H9 (cell line): ENCODE data around the gene TMEM250. TPM values are rescaled to one million over a fixed set of nuclear protein-coding genes. Genes with fewer than 3 reads are reported as not detected.

Experiments used
- DNase-seq: peaks from one replicate; pipeline ENCODE4 v3.0.0-alpha.2; 2017
- H2AFZ ChIP-seq: one replicate; pipeline ENCODE4 v1.6.1; 2013; ENCODE audit warnings: mild to moderate bottlenecking, low read length, control low read depth, moderate library complexity
- H2AK5ac ChIP-seq: 2 replicates; pipeline ENCODE4 v1.6.1; 2013; ENCODE audit warnings: low read length, control low read depth, mixed read lengths; ENCODE audit not compliant: insufficient read length
- H2BK120ac ChIP-seq: one replicate; pipeline ENCODE4 v1.6.1; 2013; ENCODE audit warnings: low read depth, mild to moderate bottlenecking, low read length, control low read depth, inconsistent platforms; ENCODE audit not compliant: poor library complexity, severe bottlenecking
- H2BK12ac ChIP-seq: 2 replicates; pipeline ENCODE4 v1.6.1; 2013; ENCODE audit warnings: low read length, control low read depth, mixed read lengths, low read depth; ENCODE audit not compliant: insufficient read length
- H2BK15ac ChIP-seq: 2 replicates; pipeline ENCODE4 v1.6.1; 2013; ENCODE audit warnings: low read depth, low read length, control low read depth
- H2BK20ac ChIP-seq: one replicate; pipeline ENCODE4 v1.6.1; 2013; ENCODE audit warnings: low read depth, mild to moderate bottlenecking, low read length, control low read depth, inconsistent platforms; ENCODE audit not compliant: poor library complexity, severe bottlenecking
- H2BK5ac ChIP-seq: 2 replicates; pipeline ENCODE4 v1.6.1; 2013; ENCODE audit warnings: low read length, control low read depth, mixed read lengths; ENCODE audit not compliant: insufficient read length
- H3K14ac ChIP-seq: 2 replicates; pipeline ENCODE4 v1.6.1; 2013; ENCODE audit warnings: low read length, control low read depth; ENCODE audit not compliant: insufficient read depth
- H3K18ac ChIP-seq: 2 replicates; pipeline ENCODE4 v1.6.1; 2013; ENCODE audit warnings: low read depth, mild to moderate bottlenecking, mixed read lengths, low read length, control low read depth; ENCODE audit not compliant: insufficient read length
- H3K23ac ChIP-seq: 2 replicates; pipeline ENCODE4 v1.6.1; 2013; ENCODE audit warnings: low read length, control low read depth, mixed read lengths, low read depth; ENCODE audit not compliant: insufficient read length
- H3K23me2 ChIP-seq: 2 replicates; pipeline ENCODE4 v1.6.1; 2013; ENCODE audit warnings: low read depth, mild to moderate bottlenecking, mixed read lengths, low read length, control low read depth; ENCODE audit not compliant: insufficient read length, poor library complexity, severe bottlenecking
- H3K27ac ChIP-seq: 2 replicates; pipeline ENCODE4 v1.5.1; 2013; ENCODE audit warnings: low read length, control low read depth, mixed read lengths, low read depth; ENCODE audit not compliant: insufficient read length
- H3K27me3 ChIP-seq: 2 replicates; pipeline ENCODE4 v1.6.1; 2013; ENCODE audit warnings: low read length, control low read depth, inconsistent platforms; ENCODE audit not compliant: insufficient read depth
- H3K4ac ChIP-seq: 2 replicates; pipeline ENCODE4 v1.6.1; 2013; ENCODE audit warnings: low read depth, mild to moderate bottlenecking, control low read depth, inconsistent platforms, low read length, moderate library complexity
- H3K4me1 ChIP-seq: 2 replicates; pipeline ENCODE4 v1.6.1; 2013; ENCODE audit warnings: low read length, control low read depth, inconsistent platforms; ENCODE audit not compliant: insufficient read depth
- H3K4me2 ChIP-seq: 2 replicates; pipeline ENCODE4 v1.6.1; 2013; ENCODE audit warnings: low read length, control low read depth, mixed read lengths; ENCODE audit not compliant: insufficient read length, insufficient read depth
- H3K56ac ChIP-seq: 2 replicates; pipeline ENCODE4 v1.6.1; 2013; ENCODE audit warnings: low read depth, mild to moderate bottlenecking, mixed read lengths, low read length, control low read depth; ENCODE audit not compliant: insufficient read length
- H3K79me1 ChIP-seq: 2 replicates; pipeline ENCODE4 v1.6.1; 2013; ENCODE audit warnings: low read depth, mild to moderate bottlenecking, moderate library complexity, low read length, control low read depth, inconsistent platforms; ENCODE audit not compliant: insufficient read depth, poor library complexity, severe bottlenecking
- H3K79me2 ChIP-seq: 2 replicates; pipeline ENCODE4 v1.6.1; 2013; ENCODE audit warnings: low read length, control low read depth, inconsistent platforms; ENCODE audit not compliant: insufficient read depth
- H3K9ac ChIP-seq: 2 replicates; pipeline ENCODE4 v1.6.1; 2013; ENCODE audit warnings: low read length, control low read depth, mixed read lengths; ENCODE audit not compliant: insufficient read length; ENCODE audit errors: extremely low read depth
- H3K9me3 ChIP-seq: one replicate; pipeline ENCODE4 v1.6.1; 2013; ENCODE audit warnings: low read depth, low read length, inconsistent platforms; ENCODE audit not compliant: control insufficient read depth
- H3T11ph ChIP-seq: one replicate; pipeline ENCODE4 v1.6.1; 2013; ENCODE audit warnings: mild to moderate bottlenecking, low read length, control low read depth, inconsistent platforms
- H4K20me1 ChIP-seq: one replicate; pipeline ENCODE4 v1.6.1; 2013; ENCODE audit not compliant: control insufficient read depth, insufficient read length, insufficient read depth
- H4K5ac ChIP-seq: 2 replicates; pipeline ENCODE4 v1.6.1; 2013; ENCODE audit warnings: low read depth, mild to moderate bottlenecking, mixed read lengths, low read length, control low read depth; ENCODE audit not compliant: insufficient read length
- H4K8ac ChIP-seq: replicated peaks from 2 replicates; pipeline ENCODE4 v1.6.1; 2013; ENCODE audit warnings: low read length, control low read depth, mixed read lengths, low read depth; ENCODE audit not compliant: insufficient read length
- H4K91ac ChIP-seq: 2 replicates; pipeline ENCODE4 v1.6.1; 2013; ENCODE audit warnings: low read depth, mild to moderate bottlenecking, moderate library complexity, mixed read lengths, low read length, control low read depth; ENCODE audit not compliant: insufficient read length
- H3K27ac Mint-ChIP-seq, 3 experiments: 2 replicates in 2 of 3; 3 replicates in 1 of 3; pipeline ENCODE4 v1.8.0; 2020 to 2021; ENCODE audit warnings: mixed read lengths in 3 of 3, mild to moderate bottlenecking in 1 of 3, moderate library complexity in 1 of 3
- H3K27me3 Mint-ChIP-seq: 2 replicates; pipeline ENCODE4 v1.8.0; 2021; ENCODE audit warnings: low read depth, mild to moderate bottlenecking, moderate library complexity, mixed read lengths
- H3K36me3 Mint-ChIP-seq, 3 experiments: 2 replicates in 2 of 3; 3 replicates in 1 of 3; pipeline ENCODE4 v1.8.0; 2020 to 2021; ENCODE audit warnings: low read depth in 3 of 3, mixed read lengths in 3 of 3; ENCODE audit not compliant: insufficient read depth in 1 of 3
- H3K4me1 Mint-ChIP-seq, 2 experiments: 2 replicates each; pipeline ENCODE4 v1.8.0; 2020; ENCODE audit warnings: mixed read lengths in 2 of 2
- H3K4me3 Mint-ChIP-seq, 2 experiments: 2 replicates in 1 of 2; 3 replicates in 1 of 2; pipeline ENCODE4 v1.8.0; 2020 to 2021; ENCODE audit warnings: mild to moderate bottlenecking in 2 of 2, mixed read lengths in 2 of 2, moderate library complexity in 1 of 2
- H3K9me3 Mint-ChIP-seq, 2 experiments: 2 replicates in 1 of 2; 3 replicates in 1 of 2; pipeline ENCODE4 v1.8.0; 2020; ENCODE audit warnings: mild to moderate bottlenecking in 2 of 2, mixed read lengths in 2 of 2, moderate library complexity in 1 of 2
- WGBS: extraction: QIAGEN DNeasy Blood & Tissue Kit; methylation state at CpG from one replicate; pipeline ENCODE4 v1.1.7; 2013; ENCODE audit warnings: missing lambda C conversion rate, low lambda C conversion rate, mixed read lengths; ENCODE audit not compliant: insufficient read length; ENCODE audit errors: extremely low coverage; 5-methylcytosine and 5-hydroxymethylcytosine counted together
- total RNA-seq: library from RNA; stranded (reverse); gene quantifications from 2 replicates; pipeline ENCODE4 v1.2.1, GENCODE V29; 2021
- TF ChIP-seq, protein P1 (sequence below): fragments of 200-600 bp; sonication (generic); conservative IDR thresholded peaks from 3 replicates; pipeline ENCODE4 v1.8.0; 2021; ENCODE audit warnings: antibody characterized with exemption, mild to moderate bottlenecking

TMEM250 gene
- total RNA-seq, 1 experiment from 2014 or later = 48.1 TPM

DNA sequence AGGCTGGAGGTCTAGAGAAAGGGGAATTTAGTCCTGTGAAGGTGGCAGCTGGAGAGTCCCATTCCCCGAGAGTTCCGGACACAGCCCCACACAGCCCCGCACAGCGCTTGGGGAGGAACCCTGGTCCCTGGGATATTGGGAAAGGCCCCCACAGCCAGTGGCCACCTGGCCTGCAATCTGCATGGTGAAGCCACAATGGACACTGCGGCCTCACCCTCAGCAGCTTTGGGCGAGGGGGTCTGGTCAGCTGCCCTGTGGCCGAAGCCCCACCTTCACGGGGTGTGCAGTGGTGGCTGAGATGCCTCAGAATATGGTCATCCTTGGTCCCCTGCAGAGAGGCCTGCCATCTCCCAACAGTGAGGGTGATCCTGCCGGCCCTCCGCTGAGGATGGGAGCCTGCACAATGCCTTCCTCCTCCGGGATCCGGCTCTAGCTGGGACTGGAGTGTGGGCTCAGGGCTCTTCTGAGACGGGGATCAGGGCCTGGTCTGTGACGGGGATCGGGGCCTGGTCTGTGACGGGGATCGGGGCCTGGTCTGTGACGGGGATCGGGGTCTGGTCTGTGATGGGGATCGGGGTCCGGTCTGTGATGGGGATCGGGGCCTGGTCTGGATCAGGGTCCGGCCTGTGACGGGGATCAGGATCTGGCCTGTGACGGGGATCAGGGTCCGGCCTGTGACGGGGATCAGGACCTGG lies 33.3 kb upstream of the TMEM250 start:
- WGBS = no CpG with 5 or more reads among the region's 27 CpGs
- Histone ChIP-seq H3K9me3 (no peaks in the 10 kb centered on the region), H3K4me2 (peak overlapping the region; percentile 30)

More for the DNA sequence above, 33.3 kb upstream of the TMEM250 start:
- Histone ChIP-seq H3K9ac (no peak overlapping the region), H4K20me1 (no peaks in the 10 kb centered on the region), H3K18ac (no peak overlapping the region), H4K8ac (no peak overlapping the region), H3K27ac (no peak overlapping the region), H3K23me2 (no peaks in the 10 kb centered on the region), H3K14ac (peak overlapping the region; percentile 16; the same call in 1 of the 2 replicates), H2BK5ac (no peak overlapping the region), H4K5ac (no peak overlapping the region), H3K4me1 (no peaks in the 10 kb centered on the region; the same call in 1 of the 2 replicates), H3K79me1 (no peaks in the 10 kb centered on the region), H3K56ac (no peak overlapping the region), H3K27me3 (no peaks in the 10 kb centered on the region), H3K4ac (no peak overlapping the region), H3T11ph (no peak overlapping the region), H3K79me2 (no peaks in the 10 kb centered on the region), H2AFZ (no peak overlapping the region), H3K23ac (no peak overlapping the region), H2AK5ac (no peak overlapping the region), H2BK20ac (no peak overlapping the region), H2BK120ac (no peak overlapping the region), H2BK12ac (no peak overlapping the region), H2BK15ac (no peak overlapping the region), H4K91ac (no peak overlapping the region)
- Mint-ChIP-seq H3K36me3 (no peaks in the 10 kb centered on the region; a peak in 1 of 7 replicates), H3K4me1 (peaks cover 7 to 15% of the 10 kb centered on the region in 2 experiments), H3K27me3 (peaks cover 16% of the 10 kb centered on the region), H3K9me3 (peaks cover 0 to 3% of the 10 kb centered on the region in 2 experiments; a peak in 2 of 5 replicates), H3K27ac (peak overlapping the region in 2 of 3 experiments; percentile 50 to 65; a peak in 3 of 7 replicates), H3K4me3 (peak overlapping the region in 1 of 2 experiments; percentile 63; a peak in 2 of 5 replicates)
- DNase-seq = no peak
- TF ChIP-seq, protein P1, sequence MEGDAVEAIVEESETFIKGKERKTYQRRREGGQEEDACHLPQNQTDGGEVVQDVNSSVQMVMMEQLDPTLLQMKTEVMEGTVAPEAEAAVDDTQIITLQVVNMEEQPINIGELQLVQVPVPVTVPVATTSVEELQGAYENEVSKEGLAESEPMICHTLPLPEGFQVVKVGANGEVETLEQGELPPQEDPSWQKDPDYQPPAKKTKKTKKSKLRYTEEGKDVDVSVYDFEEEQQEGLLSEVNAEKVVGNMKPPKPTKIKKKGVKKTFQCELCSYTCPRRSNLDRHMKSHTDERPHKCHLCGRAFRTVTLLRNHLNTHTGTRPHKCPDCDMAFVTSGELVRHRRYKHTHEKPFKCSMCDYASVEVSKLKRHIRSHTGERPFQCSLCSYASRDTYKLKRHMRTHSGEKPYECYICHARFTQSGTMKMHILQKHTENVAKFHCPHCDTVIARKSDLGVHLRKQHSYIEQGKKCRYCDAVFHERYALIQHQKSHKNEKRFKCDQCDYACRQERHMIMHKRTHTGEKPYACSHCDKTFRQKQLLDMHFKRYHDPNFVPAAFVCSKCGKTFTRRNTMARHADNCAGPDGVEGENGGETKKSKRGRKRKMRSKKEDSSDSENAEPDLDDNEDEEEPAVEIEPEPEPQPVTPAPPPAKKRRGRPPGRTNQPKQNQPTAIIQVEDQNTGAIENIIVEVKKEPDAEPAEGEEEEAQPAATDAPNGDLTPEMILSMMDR = no peak
